A673 (cell line): ENCODE data around the gene ADGRB2. TPM values are rescaled to one million over a fixed set of nuclear protein-coding genes. Genes with fewer than 3 reads are reported as not detected.

Experiments
- BruUV-seq: library from RNA; stranded (reverse); fragments of 400-500 nt; replicated peaks from 2 replicates; lab custom pipeline; 2021; lab: Mats Ljungman, UMichigan
- CTCF ChIA-PET: fragments of 300-600 bp; sonication (Branson Sonifier 250); formaldehyde crosslinking; loops from one replicate; lab custom pipeline; 2022; ENCODE audit warnings: antibody characterized with exemption; lab: Charles Lee
- POLR2A ChIA-PET: fragments of 300-600 bp; sonication (Branson Sonifier 250); formaldehyde crosslinking; loops from one replicate; lab custom pipeline; 2022; ENCODE audit warnings: antibody characterized with exemption; ENCODE audit not compliant: low non-redundant PET; lab: Charles Lee
- DNase-seq: peaks from one replicate; pipeline ENCODE4 v3.0.0-alpha.2; 2015; ENCODE audit warnings: low spot score
- H3K27ac ChIP-seq: fragments of 200-600 bp; sonication (generic); 2 replicates; pipeline ENCODE4 v1.5.1; 2016; ENCODE audit warnings: mixed run types, low read depth, mild to moderate bottlenecking, mixed read lengths, antibody characterized with exemption, low read length; ENCODE audit not compliant: poor library complexity, severe bottlenecking
- H3K27me3 ChIP-seq: fragments of 200-600 bp; sonication (generic); replicated peaks from 2 replicates; pipeline ENCODE4 v1.6.1; 2017; ENCODE audit warnings: mixed run types, low read depth, mild to moderate bottlenecking, mixed read lengths, antibody characterized with exemption, low read length; ENCODE audit not compliant: insufficient read depth, poor library complexity
- H3K36me3 ChIP-seq: fragments of 200-600 bp; sonication (generic); 2 replicates; pipeline ENCODE4 v1.6.1; 2016; ENCODE audit warnings: mixed run types, mild to moderate bottlenecking, mixed read lengths, antibody characterized with exemption, low read length; ENCODE audit not compliant: insufficient read depth, poor library complexity, severe bottlenecking
- H3K4me1 ChIP-seq: fragments of 200-600 bp; sonication (generic); 2 replicates; pipeline ENCODE4 v1.6.1; 2017; ENCODE audit warnings: mixed run types, mild to moderate bottlenecking, mixed read lengths, antibody characterized with exemption, low read length; ENCODE audit not compliant: insufficient read depth, poor library complexity, severe bottlenecking
- H3K4me3 ChIP-seq: fragments of 200-600 bp; sonication (generic); 2 replicates; pipeline ENCODE4 v1.5.1; 2016; ENCODE audit warnings: low read depth, mixed run types, mild to moderate bottlenecking, mixed read lengths, low read length; ENCODE audit not compliant: poor library complexity, severe bottlenecking
- H3K9me3 ChIP-seq: fragments of 200-600 bp; sonication (generic); 2 replicates; pipeline ENCODE4 v1.6.1; 2016; ENCODE audit warnings: mixed run types, low read depth, mild to moderate bottlenecking, mixed read lengths, antibody characterized with exemption, low read length; ENCODE audit not compliant: poor library complexity, severe bottlenecking
- CTCF ChIP-seq: fragments of 300-800, 200-600 bp; sonication (generic); conservative IDR thresholded peaks from 2 replicates; pipeline ENCODE4 v1.5.1; 2017; ENCODE audit warnings: low read depth, mild to moderate bottlenecking, antibody characterized with exemption, low read length, moderate library complexity, mixed read lengths
- EZH2 ChIP-seq: fragments of 200-600 bp; sonication (generic); IDR thresholded peaks from 2 replicates; pipeline ENCODE4 v1.6.1; 2017; ENCODE audit warnings: borderline replicate concordance, low read depth, mild to moderate bottlenecking, mixed read lengths, antibody characterized with exemption, low read length; ENCODE audit not compliant: poor library complexity, severe bottlenecking
- intact Hi-C: fragments of 100-400 bp; cut with micrococcal nuclease; formaldehyde crosslinking; loops from one replicate; pipeline ENCODE4 v1.10.0; 2022; ENCODE audit not compliant: unreplicated experiment
- total RNA-seq: library from RNA; stranded (reverse); gene quantifications from 2 replicates; pipeline ENCODE4 v1.2.3, GENCODE V29; 2021

The ADGRB2 gene
- total RNA-seq, 1 experiment from 2014 or later = 5.9 TPM

DNA sequence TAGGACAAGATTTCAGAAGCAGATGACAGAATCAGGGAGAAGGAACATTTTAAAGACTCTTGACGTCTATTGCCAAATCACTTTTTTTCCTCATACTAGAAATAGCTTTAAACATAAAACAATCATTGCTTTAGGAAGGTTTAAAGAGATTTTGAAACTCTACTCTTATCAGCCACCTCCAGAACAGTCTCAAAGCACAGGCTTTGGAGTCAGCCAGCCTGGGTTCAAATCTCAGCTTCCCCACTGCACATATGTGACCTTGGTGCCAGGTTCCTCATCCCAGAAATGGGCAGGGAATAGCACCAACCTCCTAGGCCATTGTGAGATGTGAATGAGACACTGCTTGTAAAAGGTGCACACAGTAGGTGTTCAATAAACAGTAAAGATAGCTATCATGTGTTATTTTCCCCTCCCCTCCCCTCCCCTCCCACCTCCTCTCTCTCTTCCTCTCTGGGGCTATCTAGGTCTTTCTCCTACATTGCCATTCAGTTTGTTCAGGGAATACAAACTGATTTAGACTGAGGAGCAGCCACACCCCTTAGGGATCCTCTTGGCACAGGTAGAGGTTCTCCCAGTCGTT is 31.0 kb upstream of the ADGRB2 start:
- no peak for DNase-seq
- Histone ChIP-seq H3K9me3 (no peaks in the 10 kb centered on the region), H3K4me3 (no peak overlapping the region), H3K27ac (no peak overlapping the region), H3K27me3 (no peaks in the 10 kb centered on the region), H3K36me3 (no peaks in the 10 kb centered on the region), H3K4me1 (peaks cover 34% of the 10 kb centered on the region)
- no TSS peak for BruUV-seq
- TF ChIP-seq EZH2 (no peak), CTCF (no peak)
- ChIA-PET CTCF (no interaction called here), POLR2A (no interaction called here)
- intact Hi-C loops = loop anchor here (5.0 kb wide), 1 partner anchor 167 kb away; no protein-coding TSS in a partner anchor

DNA sequence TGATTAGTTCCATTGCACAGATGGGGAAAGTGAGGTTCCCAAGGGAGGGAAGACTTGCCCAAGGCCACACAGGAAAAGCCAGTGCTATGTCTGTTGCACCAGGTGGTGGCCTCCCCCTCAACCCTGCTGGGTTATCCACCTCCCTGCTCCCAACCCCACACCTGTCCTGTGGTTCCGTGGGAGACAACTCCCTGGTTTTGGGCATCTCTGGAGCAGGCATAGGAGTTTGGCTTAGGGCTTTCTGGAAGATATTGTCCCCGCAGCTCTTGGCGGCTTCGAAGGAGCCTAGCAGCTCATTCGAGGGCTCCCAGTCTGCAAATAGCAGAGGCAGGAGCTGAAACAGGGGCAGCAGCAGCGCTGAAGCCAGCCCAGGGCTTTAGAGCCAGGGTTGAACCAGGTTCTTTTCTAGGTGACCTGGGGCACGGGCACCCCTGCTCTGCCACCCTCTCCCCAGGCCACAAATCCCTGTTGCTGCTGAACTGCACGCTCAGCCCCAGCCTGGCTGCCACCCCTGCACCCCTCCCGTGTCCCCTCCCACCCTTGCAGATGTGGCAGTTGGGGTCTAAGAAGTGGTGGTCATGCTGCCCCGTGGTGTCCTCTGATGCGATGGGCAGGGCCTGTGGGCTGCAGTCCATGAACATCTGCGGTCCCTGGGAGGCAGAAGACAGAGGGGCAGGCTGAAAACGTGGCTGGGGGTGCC is 29.6 kb upstream of the ADGRB2 start:
- H3K4me3 ChIP-seq = no peak overlapping the region
- ChIA-PET POLR2A (no interaction called here), CTCF (no interaction called here)
- peaks cover 23% of the 10 kb centered on the region for H3K4me1 ChIP-seq
- H3K27me3 ChIP-seq = no peaks in the 10 kb centered on the region
- no peak for DNase-seq
- TF ChIP-seq EZH2 = no peak
- BruUV-seq = no TSS peak
- no peaks in the 10 kb centered on the region for H3K36me3 ChIP-seq
- intact Hi-C loops = no loop called here
- H3K27ac ChIP-seq = no peak overlapping the region
- H3K9me3 ChIP-seq = no peaks in the 10 kb centered on the region

GRCh38 chr1:31793086-31793485 is 28.9 kb upstream of the ADGRB2 start:
- ChIA-PET POLR2A (no interaction called here), CTCF (no interaction called here)
- Histone ChIP-seq H3K27me3 (no peaks in the 10 kb centered on the region), H3K4me1 (peaks cover 19% of the 10 kb centered on the region), H3K4me3 (no peak overlapping the region), H3K27ac (no peak overlapping the region), H3K36me3 (no peaks in the 10 kb centered on the region), H3K9me3 (no peaks in the 10 kb centered on the region)
- DNase-seq = no peak
- TF ChIP-seq CTCF = no peak
- no peak for TF ChIP-seq EZH2
- no TSS peak for BruUV-seq
- intact Hi-C loops = no loop called here
